Suprapubic skin (tissue), 3 donors: ENCODE measurements around the gene ST6GAL2.

ENCODE experiments used
- CTCF ChIP-seq, 2 donors: fragments of 200-600 bp in 1 of 2; fragments of 450-650 bp in 1 of 2; sonication (generic) in 1 of 2; IDR thresholded peaks; one replicate each; pipeline ENCODE4 v1.5.1; 2016 to 2019; ENCODE audit warnings: antibody characterized with exemption in 2 of 2, mild to moderate bottlenecking in 1 of 2, moderate library complexity in 1 of 2
- EP300 ChIP-seq: sonication (generic); formaldehyde crosslinking; IDR thresholded peaks from one replicate; pipeline ENCODE4 v1.6.1; 2017; ENCODE audit warnings: antibody characterized with exemption
- POLR2A ChIP-seq, 2 donors: fragments of 450-650 bp; IDR thresholded peaks; one replicate each; pipeline ENCODE4 v1.6.1; 2017; ENCODE audit warnings: antibody characterized with exemption in 2 of 2, mild to moderate bottlenecking in 2 of 2, moderate library complexity in 2 of 2

- no peak for TF ChIP-seq POLR2A (IDR thresholded peaks at IDR 0.05)
- no peak for TF ChIP-seq CTCF (IDR thresholded peaks at IDR 0.05)
- TF ChIP-seq EP300: no peak
Observed at GRCh38 chr2:106782681-106783080, 103.3 kb downstream of the ST6GAL2 start.
